HL-60 (cell line): Measurements from ENCODE around the gene CST9L.

ENCODE experiments used
- CTCF ChIP-seq: IDR thresholded peaks from one replicate; pipeline ENCODE4 v1.5.1; 2011; ENCODE audit warnings: low read length, control low read depth, inconsistent platforms; ENCODE audit not compliant: insufficient read depth
- GABPA ChIP-seq: IDR thresholded peaks from 2 replicates; pipeline ENCODE4 v1.6.1; 2012; ENCODE audit warnings: low read depth
- POLR2AphosphoS5 ChIP-seq: IDR thresholded peaks from 2 replicates; pipeline ENCODE4 v1.6.1; 2012; ENCODE audit warnings: low read depth
- SPI1 ChIP-seq: IDR thresholded peaks from 2 replicates; pipeline ENCODE4 v1.6.1; 2012; ENCODE audit warnings: low read depth, mild to moderate bottlenecking, borderline replicate concordance

- TF ChIP-seq SPI1 (no peak), CTCF (peak; percentile 94), GABPA (no peak), POLR2AphosphoS5 (no peak)
Measured at GRCh38 chr20:23606652-23607049, 38.4 kb upstream of the CST9L start.
